Prostate gland (tissue), 2 donors: ENCODE results near the gene ERG.

Experiments used
- CTCF ChIP-seq, 4 experiments: fragments of 200-600 bp in 2 of 4; fragments of 450-650 bp in 2 of 4; sonication (generic) in 2 of 4; IDR thresholded peaks; 1 replicate in 3 of 4; 2 replicates in 1 of 4; pipeline ENCODE4 v1.5.1; 2016 to 2019; ENCODE audit warnings: antibody characterized with exemption in 4 of 4, mild to moderate bottlenecking in 2 of 4, moderate library complexity in 2 of 4
- POLR2A ChIP-seq: fragments of 450-650 bp; IDR thresholded peaks from one replicate; pipeline ENCODE4 v1.6.1; 2016; ENCODE audit warnings: antibody characterized with exemption, mild to moderate bottlenecking
- POLR2AphosphoS5 ChIP-seq: sonication (generic); formaldehyde crosslinking; IDR thresholded peaks from one replicate; pipeline ENCODE4 v1.6.1; 2017; ENCODE audit warnings: antibody characterized with exemption

DNA sequence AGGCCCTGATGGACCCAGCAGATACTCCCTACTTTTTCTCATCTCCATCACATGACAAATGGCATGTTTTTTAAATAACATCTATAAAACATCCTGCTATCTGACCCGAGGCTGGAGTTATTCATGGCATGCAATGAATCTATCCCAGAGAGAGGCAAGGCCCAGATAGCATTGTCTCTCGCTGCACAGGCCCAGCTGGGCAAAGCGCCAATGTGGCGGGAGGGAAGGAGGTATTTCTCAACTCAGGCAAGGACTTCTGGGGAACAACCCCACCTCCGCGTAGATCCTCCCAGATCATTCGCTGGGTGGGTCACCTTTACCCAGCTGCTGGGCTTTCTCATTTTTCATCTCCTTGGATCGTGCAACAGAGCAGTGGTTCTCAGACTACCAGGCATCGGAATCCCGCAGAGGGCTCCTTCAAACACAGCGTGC lies 59.8 kb downstream of the ERG start:
- TF ChIP-seq CTCF (IDR thresholded peaks at IDR 0.05) (no peak), POLR2A (no peak), POLR2AphosphoS5 (no peak)
